Natural killer cell treated with Interleukin-12 subunit alpha and Interleukin-12 subunit beta and Interleukin-15 and Interleukin-18, amount 100 ng/mL, for 72 hours (primary cell): ENCODE measurements around the gene RAD18. TPM values are rescaled to one million over a fixed set of nuclear protein-coding genes. Genes with fewer than 3 reads are reported as not detected.
A peak's percentile ranks its signal among the peaks of the same experiment; 100 is the strongest.

ENCODE experiments used
- ATAC-seq, 2 donors: fragments of 150-1000 bp; cut with Tn5 transposase in 1 of 2; sonication (Bioruptor Pico), chemical (Tn5 transposase) in 1 of 2; 2 replicates each; pipeline ENCODE4 v1.10.0; 2021
- DNase-seq: peaks from one replicate; pipeline ENCODE4 v3.0.0; 2022; ENCODE audit warnings: low spot score
- H3K27ac Mint-ChIP-seq, 2 donors: 1 replicate in 1 of 2; 2 replicates in 1 of 2; pipeline ENCODE4 v1.8.0; 2022; ENCODE audit warnings: mixed read lengths in 2 of 2, mild to moderate bottlenecking in 1 of 2, moderate library complexity in 1 of 2
- H3K27me3 Mint-ChIP-seq, 2 donors: 1 replicate in 1 of 2; 2 replicates in 1 of 2; pipeline ENCODE4 v1.8.0; 2022; ENCODE audit warnings: mixed read lengths in 2 of 2
- H3K36me3 Mint-ChIP-seq: one replicate; pipeline ENCODE4 v1.8.0; 2022; ENCODE audit warnings: mixed read lengths
- H3K4me1 Mint-ChIP-seq, 2 donors: 1 replicate in 1 of 2; 2 replicates in 1 of 2; pipeline ENCODE4 v1.8.0; 2022; ENCODE audit warnings: low read depth in 2 of 2, mixed read lengths in 2 of 2, mild to moderate bottlenecking in 1 of 2
- H3K4me3 Mint-ChIP-seq: one replicate; pipeline ENCODE4 v1.8.0; 2022; ENCODE audit warnings: mixed read lengths
- H3K9me3 Mint-ChIP-seq: 2 replicates; pipeline ENCODE4 v1.8.0; 2022; ENCODE audit warnings: mixed read lengths
- total RNA-seq, 2 donors: library from RNA; stranded (reverse); gene quantifications; one replicate each; pipeline ENCODE4 v1.2.3, GENCODE V29; 2022

The RAD18 gene
- total RNA-seq, 2 donors from 2014 or later: 33.4 to 66.0 TPM

DNA sequence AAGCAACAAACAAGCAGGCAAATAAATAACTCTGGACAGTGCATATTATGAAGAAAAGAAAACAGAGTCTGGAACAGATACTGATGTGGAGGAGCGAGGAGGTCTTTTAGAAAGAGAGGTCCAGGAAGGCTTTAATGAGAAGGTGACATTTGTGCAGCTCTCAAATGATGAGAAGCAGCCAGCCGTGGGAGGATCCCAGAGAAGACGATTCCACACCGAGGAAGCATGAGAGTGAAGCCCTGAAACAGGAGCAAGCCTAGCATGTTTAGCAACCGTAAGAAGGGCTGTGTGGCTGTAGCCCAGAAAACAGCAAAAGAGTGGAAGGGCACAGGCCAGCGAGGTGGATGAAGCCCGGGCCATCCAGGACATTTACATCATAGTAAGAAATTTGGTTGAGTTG is 93.1 kb downstream of the RAD18 start:
- no peak overlapping the region for H3K4me3 Mint-ChIP-seq
- ATAC-seq (no peak), DNase-seq (no peak)
- H3K27ac Mint-ChIP-seq: no peak overlapping the region
- H3K27me3 Mint-ChIP-seq: no peaks in the 10 kb centered on the region
- H3K36me3 Mint-ChIP-seq: no peaks in the 10 kb centered on the region
- no peaks in the 10 kb centered on the region for H3K9me3 Mint-ChIP-seq
- peaks cover 0 to 4% of the 10 kb centered on the region in 2 donors for H3K4me1 Mint-ChIP-seq

DNA sequence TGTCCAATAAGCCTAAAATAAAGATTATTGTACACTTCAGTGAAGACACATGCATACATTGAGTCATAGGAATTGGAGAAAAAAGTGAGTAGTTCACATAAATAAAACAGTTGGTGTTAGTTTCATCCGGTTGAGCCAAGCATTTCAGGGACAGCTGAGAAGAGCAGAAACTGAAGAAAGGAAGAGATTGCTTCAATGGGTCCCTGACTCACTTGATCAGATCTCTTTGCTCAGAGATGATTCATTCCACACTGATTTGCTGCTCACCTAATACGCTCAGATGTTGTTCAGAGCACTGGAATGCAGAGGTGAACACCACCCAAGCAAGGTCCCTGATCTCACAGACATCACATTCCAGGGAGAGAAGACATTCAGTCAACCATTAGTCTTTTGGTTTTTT is 93.7 kb downstream of the RAD18 start:
- ATAC-seq: no peak
- H3K36me3 Mint-ChIP-seq: no peaks in the 10 kb centered on the region
- no peak overlapping the region for H3K27ac Mint-ChIP-seq

DNA sequence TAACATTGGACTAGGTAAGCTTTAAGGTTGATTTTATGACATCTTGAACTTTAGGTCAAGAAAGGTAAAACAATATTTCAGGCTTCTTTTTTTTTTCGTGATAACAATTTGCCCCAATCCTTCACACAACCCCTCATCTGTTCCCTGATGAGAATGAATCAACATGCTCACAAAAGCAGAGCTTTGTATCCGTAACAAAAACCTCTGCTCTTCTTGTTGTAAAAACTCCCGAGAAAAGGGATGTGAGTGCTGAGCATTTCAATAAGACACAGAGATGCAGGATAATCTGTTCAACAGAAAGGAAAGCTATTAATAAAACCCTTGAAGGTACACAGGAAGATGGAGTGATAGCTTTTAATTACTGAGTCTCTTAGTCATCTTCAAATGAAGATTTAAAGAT is 94.3 kb downstream of the RAD18 start:
- Mint-ChIP-seq H3K27me3 (no peaks in the 10 kb centered on the region), H3K4me1 (peaks cover 0 to 4% of the 10 kb centered on the region in 2 donors), H3K4me3 (no peak overlapping the region), H3K9me3 (no peaks in the 10 kb centered on the region), H3K36me3 (no peaks in the 10 kb centered on the region), H3K27ac (no peak overlapping the region)
- ATAC-seq: no peak
- DNase-seq: no peak

More for the DNA sequence above, 93.7 kb downstream of the RAD18 start:
- H3K4me3 Mint-ChIP-seq: no peak overlapping the region
- no peaks in the 10 kb centered on the region for H3K27me3 Mint-ChIP-seq
- no peaks in the 10 kb centered on the region for H3K9me3 Mint-ChIP-seq
- H3K4me1 Mint-ChIP-seq: peaks cover 0 to 4% of the 10 kb centered on the region in 2 donors
- no peak for DNase-seq

DNA sequence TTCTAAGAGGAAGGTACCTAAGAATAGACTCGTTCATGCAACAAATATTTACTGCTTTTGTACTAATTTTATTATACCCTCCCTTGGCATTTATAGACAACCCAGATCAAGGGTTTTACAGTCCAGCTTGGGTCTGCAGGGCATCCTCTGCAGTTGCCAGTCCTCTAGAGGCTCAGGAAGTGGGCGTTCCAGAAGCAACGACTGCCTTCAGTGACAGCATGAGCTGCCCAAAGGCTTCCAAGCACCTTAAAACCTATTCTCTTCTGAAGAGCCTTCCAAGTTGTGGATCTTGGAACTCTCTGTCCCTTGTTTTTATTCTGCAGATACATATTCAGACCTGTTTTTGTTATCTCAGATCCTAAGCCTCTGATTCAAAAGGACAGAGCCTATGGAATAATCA is 95.6 kb downstream of the RAD18 start:
- Mint-ChIP-seq H3K36me3 (no peaks in the 10 kb centered on the region), H3K4me3 (no peak overlapping the region), H3K27ac (no peak overlapping the region), H3K4me1 (peaks cover 0 to 4% of the 10 kb centered on the region in 2 donors), H3K9me3 (no peaks in the 10 kb centered on the region), H3K27me3 (no peaks in the 10 kb centered on the region)
- no peak for DNase-seq
- no peak for ATAC-seq

DNA sequence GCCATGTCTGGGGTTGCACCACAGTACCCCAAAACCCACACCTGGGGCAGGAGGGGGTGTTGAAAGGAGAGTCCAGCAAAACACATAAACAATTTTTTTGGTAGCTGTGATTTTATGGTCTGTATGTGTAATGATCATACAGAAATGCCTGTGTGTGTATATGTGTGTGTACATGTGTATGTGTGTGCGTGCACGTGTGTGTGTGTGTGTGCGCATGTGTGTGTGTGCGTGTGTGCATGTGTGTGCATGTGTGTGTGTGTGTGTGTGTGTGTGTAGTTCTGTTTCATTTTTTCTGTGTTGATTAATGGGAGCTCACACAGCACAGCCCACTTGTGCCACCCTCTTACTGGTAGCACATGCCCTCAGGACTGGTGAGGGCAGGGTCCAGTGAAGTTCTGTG is 97.6 kb downstream of the RAD18 start:
- Mint-ChIP-seq H3K27ac (no peak overlapping the region), H3K36me3 (no peaks in the 10 kb centered on the region), H3K4me3 (no peak overlapping the region), H3K9me3 (no peaks in the 10 kb centered on the region), H3K27me3 (no peaks in the 10 kb centered on the region), H3K4me1 (peaks cover 0 to 4% of the 10 kb centered on the region in 2 donors)
- ATAC-seq (no peak), DNase-seq (no peak)

DNA sequence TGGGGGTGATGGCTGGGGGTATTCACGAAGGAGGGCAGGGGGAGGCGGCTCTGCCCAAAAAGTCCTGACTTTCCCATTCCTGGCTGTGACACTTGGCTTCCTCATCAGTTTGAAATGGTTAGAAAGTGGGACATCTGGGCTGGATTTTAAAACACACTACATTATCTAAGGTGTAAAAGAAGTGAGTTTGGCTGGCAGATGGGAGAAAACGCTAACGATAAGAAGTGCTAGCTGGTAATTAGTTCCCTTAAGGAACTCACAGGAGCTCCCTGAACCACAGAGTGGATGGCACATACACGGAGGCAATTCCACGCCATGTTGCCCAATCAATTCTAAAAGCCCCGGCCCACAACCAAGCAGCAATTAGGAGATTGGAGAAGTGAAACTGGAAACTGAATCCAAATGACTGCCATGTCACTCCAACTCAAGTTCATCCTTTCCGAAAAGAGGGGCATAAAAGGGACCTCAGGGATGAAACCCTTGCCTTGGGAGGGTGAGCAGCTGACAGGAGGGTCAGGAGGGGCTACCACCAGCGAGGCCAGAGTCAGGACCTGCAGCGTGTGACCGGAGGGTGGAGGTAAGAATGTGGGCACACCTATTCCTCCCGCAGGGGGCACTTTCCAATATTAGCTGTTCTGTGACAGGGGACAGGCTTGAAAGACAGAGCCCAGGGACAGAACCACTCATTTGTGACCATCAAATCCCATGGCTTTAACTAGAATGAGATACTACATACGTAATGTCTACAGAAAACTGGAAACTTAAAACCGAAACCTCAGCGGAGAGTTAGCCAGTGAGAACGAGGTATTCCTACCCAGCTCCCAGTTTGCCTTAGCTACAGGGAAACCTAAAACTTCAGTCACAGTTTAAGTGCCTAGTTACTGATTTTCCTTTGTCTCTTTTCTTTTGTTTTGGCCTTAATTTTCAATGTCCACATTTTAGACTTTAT is 98.6 kb downstream of the RAD18 start:
- Mint-ChIP-seq H3K27ac (no peak overlapping the region), H3K27me3 (no peaks in the 10 kb centered on the region), H3K9me3 (no peaks in the 10 kb centered on the region), H3K4me3 (no peak overlapping the region), H3K4me1 (no peaks in the 10 kb centered on the region), H3K36me3 (no peaks in the 10 kb centered on the region)
- no peak for ATAC-seq
- DNase-seq: no peak

DNA sequence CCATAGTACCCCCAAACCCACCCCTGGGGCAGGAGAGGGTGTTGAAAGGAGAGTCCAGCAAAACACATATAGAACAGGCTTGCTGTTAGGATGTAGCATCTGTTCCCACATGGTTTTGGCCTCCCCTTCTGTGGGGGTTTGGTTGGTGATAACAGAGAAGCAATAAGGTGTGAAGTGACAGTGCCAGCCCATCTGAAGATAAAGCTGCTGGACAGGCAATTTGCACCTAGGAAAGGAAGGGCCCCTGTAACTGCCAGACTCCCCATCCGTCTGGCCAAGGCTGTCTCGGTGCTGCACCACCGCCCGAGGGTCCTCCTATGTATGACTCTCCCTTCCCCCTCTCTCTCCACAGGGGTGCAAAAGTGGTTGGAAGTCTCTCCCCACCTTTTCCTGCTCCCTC is 99.4 kb downstream of the RAD18 start:
- H3K36me3 Mint-ChIP-seq: no peaks in the 10 kb centered on the region

DNA sequence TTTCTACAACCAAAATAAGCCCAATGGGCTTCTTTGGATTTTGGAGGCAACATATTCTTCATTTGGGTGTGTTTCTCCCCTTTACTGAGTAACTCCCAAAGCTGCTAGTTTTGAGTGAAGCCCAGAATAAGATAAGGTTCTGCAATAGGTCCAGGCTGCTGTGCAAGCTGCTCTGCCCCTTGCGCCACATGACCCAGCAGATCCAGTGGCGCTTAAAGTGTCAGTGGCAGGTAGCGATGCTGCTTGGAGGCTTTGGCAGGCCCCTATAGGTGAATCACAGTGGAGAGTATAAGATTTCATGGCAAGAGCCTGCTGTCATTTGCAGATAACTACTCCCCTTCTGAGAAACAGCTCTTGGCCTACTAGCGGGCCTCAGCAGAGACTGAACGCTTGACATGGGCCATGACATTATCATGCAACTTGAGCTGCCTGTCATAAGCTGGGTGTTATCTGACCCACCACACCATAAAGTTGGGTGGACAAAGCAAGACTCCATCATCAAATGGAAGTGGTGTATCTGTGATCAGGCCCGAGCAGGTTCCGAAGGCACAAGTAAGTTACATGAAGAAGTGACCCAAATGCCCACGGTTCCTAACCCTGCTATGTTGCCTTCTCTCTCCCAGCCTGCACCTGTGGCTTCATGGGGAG is 105.4 kb downstream of the RAD18 start:
- ATAC-seq: no peak

More for the DNA sequence above, 99.4 kb downstream of the RAD18 start:
- Mint-ChIP-seq H3K27me3 (no peaks in the 10 kb centered on the region), H3K27ac (no peak overlapping the region), H3K4me1 (no peaks in the 10 kb centered on the region), H3K9me3 (no peaks in the 10 kb centered on the region), H3K4me3 (no peak overlapping the region)
- no peak for DNase-seq
- no peak for ATAC-seq

DNA sequence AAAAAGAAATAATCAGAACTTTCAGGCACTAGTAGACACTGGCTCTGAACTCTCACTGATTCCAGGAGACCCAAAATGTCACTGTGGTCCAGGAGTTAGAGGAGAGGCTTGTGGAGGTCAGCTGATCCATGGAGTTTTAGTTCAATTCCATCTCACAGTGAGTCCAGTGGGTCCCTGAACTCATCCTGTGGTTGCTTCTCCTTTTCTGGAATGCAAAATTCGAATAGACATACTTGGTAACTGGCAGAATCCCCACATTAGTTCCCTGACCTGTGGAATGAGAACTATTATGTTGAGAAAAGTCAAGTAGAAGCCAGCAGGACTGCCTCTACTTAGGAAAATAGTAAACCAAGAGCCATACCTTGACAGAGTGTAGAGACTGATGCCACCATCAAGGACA is 106.6 kb downstream of the RAD18 start:
- H3K27ac Mint-ChIP-seq: no peak overlapping the region
- H3K36me3 Mint-ChIP-seq: no peaks in the 10 kb centered on the region
- no peak overlapping the region for H3K4me3 Mint-ChIP-seq
- no peaks in the 10 kb centered on the region for H3K4me1 Mint-ChIP-seq
- no peaks in the 10 kb centered on the region for H3K9me3 Mint-ChIP-seq
- ATAC-seq (no peak), DNase-seq (no peak)
- H3K27me3 Mint-ChIP-seq: no peaks in the 10 kb centered on the region

More for the DNA sequence above, 105.4 kb downstream of the RAD18 start:
- no peaks in the 10 kb centered on the region for H3K4me1 Mint-ChIP-seq
- DNase-seq: no peak
- H3K27me3 Mint-ChIP-seq: no peaks in the 10 kb centered on the region
- H3K9me3 Mint-ChIP-seq: no peaks in the 10 kb centered on the region
- H3K36me3 Mint-ChIP-seq: no peaks in the 10 kb centered on the region
- H3K4me3 Mint-ChIP-seq: no peak overlapping the region
- no peak overlapping the region for H3K27ac Mint-ChIP-seq

DNA sequence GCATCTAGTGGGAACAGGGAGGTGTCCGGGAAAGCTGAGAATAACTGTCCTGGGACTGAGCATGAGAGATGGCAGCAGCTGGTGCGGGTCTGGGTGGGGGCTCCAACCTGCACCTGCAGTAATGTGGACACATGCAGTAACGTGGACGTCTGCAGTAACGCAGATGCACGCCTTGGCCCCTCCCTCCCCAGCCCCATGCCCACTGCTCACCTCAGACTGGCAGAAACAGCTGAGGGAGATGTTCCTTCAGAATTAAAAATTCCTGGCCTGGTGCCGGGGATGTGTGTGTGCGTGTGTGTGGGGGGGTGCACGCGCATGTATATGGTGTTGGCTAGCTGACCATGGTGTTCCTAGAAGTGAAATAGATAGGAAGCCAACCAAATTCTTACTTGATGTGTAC is 107.2 kb downstream of the RAD18 start:
- H3K27ac Mint-ChIP-seq: no peak overlapping the region
- H3K27me3 Mint-ChIP-seq: no peaks in the 10 kb centered on the region

DNA sequence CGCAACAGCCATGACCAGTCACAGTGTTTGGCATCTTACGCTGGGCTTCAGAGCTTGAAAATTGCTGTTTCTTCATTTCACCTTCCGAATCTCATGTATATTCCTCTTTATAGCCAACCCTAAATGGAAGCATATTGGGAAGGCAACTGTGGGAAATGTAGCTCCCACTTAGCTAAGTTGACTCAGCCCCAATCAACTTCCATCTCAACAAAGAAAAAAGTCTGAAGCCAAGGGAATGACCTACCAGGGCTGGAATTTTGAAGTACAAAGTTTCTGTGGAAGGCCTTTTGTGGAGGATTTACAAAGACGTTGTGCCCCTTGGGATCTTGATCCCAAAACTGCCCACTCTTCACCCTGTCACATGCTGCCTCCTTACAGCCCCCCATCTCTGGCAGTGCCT is 108.6 kb downstream of the RAD18 start:
- no peaks in the 10 kb centered on the region for H3K27me3 Mint-ChIP-seq
- no peak for ATAC-seq
- no peak overlapping the region for H3K4me3 Mint-ChIP-seq
- H3K36me3 Mint-ChIP-seq: no peaks in the 10 kb centered on the region
- H3K9me3 Mint-ChIP-seq: no peaks in the 10 kb centered on the region
- no peaks in the 10 kb centered on the region for H3K4me1 Mint-ChIP-seq
- H3K27ac Mint-ChIP-seq: no peak overlapping the region
- no peak for DNase-seq

More for the DNA sequence above, 107.2 kb downstream of the RAD18 start:
- Mint-ChIP-seq H3K9me3 (no peaks in the 10 kb centered on the region), H3K4me1 (no peaks in the 10 kb centered on the region), H3K4me3 (no peak overlapping the region), H3K36me3 (no peaks in the 10 kb centered on the region)
- DNase-seq (no peak), ATAC-seq (peak in 1 of 2 donors; percentile 13)

DNA sequence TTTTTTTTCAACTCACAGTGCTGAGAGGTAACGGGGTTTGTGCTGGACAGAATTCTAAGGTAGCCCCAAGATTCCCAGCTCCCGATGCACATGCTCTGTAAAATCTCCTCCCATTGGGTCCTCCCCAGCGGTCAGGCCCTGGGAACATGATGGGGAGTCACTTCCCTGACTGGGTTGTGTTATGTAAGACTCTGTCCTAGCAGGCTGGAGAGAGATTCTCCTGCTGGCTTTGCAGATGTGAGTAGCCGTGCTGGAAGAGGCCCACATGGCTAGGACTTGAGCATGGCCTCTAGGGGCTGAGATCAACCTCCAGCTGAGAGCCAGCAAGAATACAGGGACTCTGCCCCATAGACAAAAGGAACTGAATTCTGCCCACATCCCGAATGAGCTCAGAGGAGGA is 110.2 kb downstream of the RAD18 start:
- Mint-ChIP-seq H3K27ac (no peak overlapping the region), H3K4me1 (no peaks in the 10 kb centered on the region)
- DNase-seq: no peak

DNA sequence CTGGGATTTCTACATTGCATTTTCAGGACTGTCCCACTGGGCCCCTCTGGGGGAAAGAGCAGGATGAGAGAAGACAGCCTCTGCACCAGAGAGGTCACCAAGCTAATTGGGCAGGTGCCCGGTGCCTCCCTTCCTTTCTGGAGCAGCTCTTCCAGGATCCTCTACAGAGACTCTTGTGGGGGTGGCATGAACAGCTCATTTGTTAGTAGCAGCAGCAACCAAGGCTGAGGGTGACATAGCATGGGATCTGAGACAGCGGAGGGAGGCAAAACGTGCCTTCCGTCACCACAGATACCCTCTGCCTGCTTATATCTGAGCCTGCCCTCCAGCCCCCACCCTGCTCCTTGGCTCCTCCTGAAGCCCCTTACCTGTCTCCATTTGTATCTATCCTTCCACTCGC is 110.8 kb downstream of the RAD18 start:
- no peaks in the 10 kb centered on the region for H3K4me1 Mint-ChIP-seq
- H3K36me3 Mint-ChIP-seq: no peaks in the 10 kb centered on the region
- H3K27me3 Mint-ChIP-seq: no peaks in the 10 kb centered on the region
- H3K27ac Mint-ChIP-seq: no peak overlapping the region
- ATAC-seq (no peak), DNase-seq (no peak)
- H3K9me3 Mint-ChIP-seq: no peaks in the 10 kb centered on the region
- H3K4me3 Mint-ChIP-seq: no peak overlapping the region

More for the DNA sequence above, 110.2 kb downstream of the RAD18 start:
- Mint-ChIP-seq H3K4me3 (no peak overlapping the region), H3K27me3 (no peaks in the 10 kb centered on the region), H3K9me3 (no peaks in the 10 kb centered on the region), H3K36me3 (no peaks in the 10 kb centered on the region)
- ATAC-seq: no peak

DNA sequence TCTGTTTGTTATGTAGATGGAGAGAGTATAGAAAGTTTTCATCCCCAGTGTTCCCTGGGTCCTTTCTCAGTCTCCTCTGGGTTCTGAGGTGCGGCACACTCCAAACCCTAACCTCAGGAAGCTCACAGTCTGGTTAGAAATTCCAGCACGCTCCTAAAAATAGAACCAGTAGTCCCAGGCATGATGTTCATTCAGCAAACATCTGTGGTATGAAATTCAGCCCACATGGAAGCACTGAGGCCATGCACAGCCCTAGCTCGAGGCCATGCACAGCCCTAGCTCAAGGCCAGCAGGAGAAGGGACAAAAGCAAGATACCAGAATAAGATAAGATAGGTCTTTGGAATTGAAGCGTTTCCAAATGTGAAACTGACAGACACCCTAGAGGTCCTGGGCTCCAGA is 111.6 kb downstream of the RAD18 start:
- ATAC-seq (no peak), DNase-seq (no peak)
- Mint-ChIP-seq H3K4me3 (no peak overlapping the region), H3K27me3 (no peaks in the 10 kb centered on the region), H3K27ac (no peak overlapping the region), H3K36me3 (no peaks in the 10 kb centered on the region), H3K4me1 (no peaks in the 10 kb centered on the region), H3K9me3 (no peaks in the 10 kb centered on the region)
